Calu3 (cell line): ENCODE results near the gene RAB6D. TPM values are rescaled to one million over a fixed set of nuclear protein-coding genes. Genes with fewer than 3 reads are reported as not detected.
"Not testable (repeated sequence)": the region's sequence is repeated elsewhere in the genome, so short reads cannot be mapped to it uniquely, and the experiment has no call there.

ENCODE experiments used
- BruUV-seq: library from RNA; stranded (reverse); fragments of 400-500 nt; replicated peaks from 2 replicates; lab custom pipeline; 2021; lab: Mats Ljungman, UMichigan
- CTCF ChIA-PET: fragments of 300-600 bp; sonication (Branson Sonifier 250); formaldehyde crosslinking; loops from one replicate; lab custom pipeline; 2022; ENCODE audit warnings: antibody characterized with exemption; lab: Charles Lee
- DNase-seq: peaks from one replicate; pipeline ENCODE4 v3.0.0; 2022
- H3K27ac Mint-ChIP-seq: one replicate; pipeline ENCODE4 v1.8.0; 2022; ENCODE audit warnings: mixed read lengths; ENCODE audit not compliant: unreplicated experiment
- H3K27me3 Mint-ChIP-seq: one replicate; pipeline ENCODE4 v1.8.0; 2022; ENCODE audit warnings: mixed read lengths; ENCODE audit not compliant: unreplicated experiment
- H3K36me3 Mint-ChIP-seq: one replicate; pipeline ENCODE4 v1.8.0; 2022; ENCODE audit warnings: mild to moderate bottlenecking, moderate library complexity, mixed read lengths; ENCODE audit not compliant: insufficient read depth, unreplicated experiment
- H3K4me1 Mint-ChIP-seq: one replicate; pipeline ENCODE4 v1.8.0; 2022; ENCODE audit warnings: mild to moderate bottlenecking, low read depth, mixed read lengths; ENCODE audit not compliant: unreplicated experiment
- H3K4me3 Mint-ChIP-seq: one replicate; pipeline ENCODE4 v1.8.0; 2022; ENCODE audit warnings: mild to moderate bottlenecking, low read depth, moderate library complexity, mixed read lengths; ENCODE audit not compliant: unreplicated experiment
- H3K9me3 Mint-ChIP-seq: one replicate; pipeline ENCODE4 v1.8.0; 2022; ENCODE audit warnings: low read depth, mixed read lengths; ENCODE audit not compliant: unreplicated experiment
- intact Hi-C: fragments of 100-400 bp; cut with micrococcal nuclease; formaldehyde crosslinking; loops from one replicate; pipeline ENCODE4 v1.10.0; 2022; ENCODE audit not compliant: unreplicated experiment
- total RNA-seq: library from RNA; stranded (reverse); gene quantifications from 2 replicates; pipeline ENCODE4 v1.2.3, GENCODE V29; 2022
- TF ChIP-seq, protein P1 (sequence below): fragments of 200-600 bp; IDR thresholded peaks from one replicate; pipeline ENCODE4 v1.8.0; 2022; ENCODE audit warnings: antibody characterized with exemption; ENCODE audit not compliant: unreplicated experiment

The RAB6D gene
- total RNA-seq, 1 experiment from 2014 or later: 0.17 TPM

GRCh38 chr2:131394147-131394931 is 30.4 kb upstream of the RAB6D start:
- H3K9me3 Mint-ChIP-seq: no peaks in the 10 kb centered on the region
- peaks cover 63% of the 10 kb centered on the region for H3K27me3 Mint-ChIP-seq
- H3K4me3 Mint-ChIP-seq: peak overlapping the region; percentile 47
- CTCF ChIA-PET: no interaction called here
- no peak overlapping the region for H3K27ac Mint-ChIP-seq
- no TSS peak for BruUV-seq
- DNase-seq: peak; percentile 11
- TF ChIP-seq, protein P1, sequence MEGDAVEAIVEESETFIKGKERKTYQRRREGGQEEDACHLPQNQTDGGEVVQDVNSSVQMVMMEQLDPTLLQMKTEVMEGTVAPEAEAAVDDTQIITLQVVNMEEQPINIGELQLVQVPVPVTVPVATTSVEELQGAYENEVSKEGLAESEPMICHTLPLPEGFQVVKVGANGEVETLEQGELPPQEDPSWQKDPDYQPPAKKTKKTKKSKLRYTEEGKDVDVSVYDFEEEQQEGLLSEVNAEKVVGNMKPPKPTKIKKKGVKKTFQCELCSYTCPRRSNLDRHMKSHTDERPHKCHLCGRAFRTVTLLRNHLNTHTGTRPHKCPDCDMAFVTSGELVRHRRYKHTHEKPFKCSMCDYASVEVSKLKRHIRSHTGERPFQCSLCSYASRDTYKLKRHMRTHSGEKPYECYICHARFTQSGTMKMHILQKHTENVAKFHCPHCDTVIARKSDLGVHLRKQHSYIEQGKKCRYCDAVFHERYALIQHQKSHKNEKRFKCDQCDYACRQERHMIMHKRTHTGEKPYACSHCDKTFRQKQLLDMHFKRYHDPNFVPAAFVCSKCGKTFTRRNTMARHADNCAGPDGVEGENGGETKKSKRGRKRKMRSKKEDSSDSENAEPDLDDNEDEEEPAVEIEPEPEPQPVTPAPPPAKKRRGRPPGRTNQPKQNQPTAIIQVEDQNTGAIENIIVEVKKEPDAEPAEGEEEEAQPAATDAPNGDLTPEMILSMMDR: no peak
- H3K4me1 Mint-ChIP-seq: no peaks in the 10 kb centered on the region
- intact Hi-C loops: no loop called here
- H3K36me3 Mint-ChIP-seq: peaks cover 5% of the 10 kb centered on the region

DNA sequence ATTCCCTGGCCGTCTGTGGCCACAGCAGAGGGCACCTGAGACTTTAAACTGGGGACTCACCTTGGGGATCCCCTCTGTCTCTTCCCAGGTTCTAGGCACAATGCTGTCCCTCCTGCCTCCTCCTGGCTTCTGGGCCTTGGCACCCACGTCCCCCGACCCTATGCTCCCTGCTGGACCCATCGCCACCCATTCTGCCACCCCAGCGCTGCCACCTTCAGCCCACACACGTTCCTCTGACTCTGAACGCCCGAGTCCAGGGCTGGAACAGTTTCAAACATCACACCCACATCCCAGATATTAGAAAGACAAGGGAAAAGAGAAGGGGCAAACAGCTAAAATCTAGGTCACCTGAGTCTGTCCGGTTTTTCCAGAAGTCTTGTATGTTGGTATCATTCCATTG is 28.0 kb upstream of the RAB6D start:
- intact Hi-C loops, DNase-seq, H3K4me1 Mint-ChIP-seq, BruUV-seq, H3K36me3 Mint-ChIP-seq, H3K9me3 Mint-ChIP-seq, CTCF ChIA-PET, H3K27ac Mint-ChIP-seq, H3K4me3 Mint-ChIP-seq: not testable (repeated sequence)
- peaks cover 62% of the 10 kb centered on the region for H3K27me3 Mint-ChIP-seq

DNA sequence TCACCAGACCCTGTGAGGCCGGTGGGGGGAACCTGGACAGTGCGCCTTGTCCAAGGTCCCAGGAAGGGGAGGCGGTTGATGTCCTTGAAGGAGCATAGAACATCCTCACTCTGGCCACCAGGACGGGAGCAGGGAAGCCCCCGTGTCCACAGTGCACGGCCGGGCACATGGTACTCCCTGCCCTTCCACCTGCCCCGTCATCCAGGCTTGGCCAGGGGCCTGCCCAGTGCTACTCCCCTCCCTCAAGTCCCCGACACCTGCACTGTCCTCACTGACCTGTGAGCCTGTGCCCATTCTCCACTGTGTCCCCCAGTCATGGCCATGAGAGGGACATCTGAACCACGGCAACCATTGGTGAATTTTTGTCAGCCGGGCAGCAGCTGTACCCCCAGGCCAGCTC is 27.5 kb upstream of the RAB6D start:
- CTCF ChIA-PET, H3K4me1 Mint-ChIP-seq, H3K9me3 Mint-ChIP-seq, H3K36me3 Mint-ChIP-seq, H3K4me3 Mint-ChIP-seq, DNase-seq, H3K27ac Mint-ChIP-seq, intact Hi-C loops, BruUV-seq: not testable (repeated sequence)
- H3K27me3 Mint-ChIP-seq: peaks cover 58% of the 10 kb centered on the region

GRCh38 chr2:131390495-131391130 is 26.6 kb upstream of the RAB6D start:
- H3K36me3 Mint-ChIP-seq, H3K9me3 Mint-ChIP-seq, BruUV-seq, CTCF ChIA-PET, intact Hi-C loops, H3K4me3 Mint-ChIP-seq, DNase-seq, H3K27ac Mint-ChIP-seq, H3K4me1 Mint-ChIP-seq: not testable (repeated sequence)
- peaks cover 49% of the 10 kb centered on the region for H3K27me3 Mint-ChIP-seq

- no peak overlapping the region for H3K27ac Mint-ChIP-seq
- H3K27me3 Mint-ChIP-seq: peaks cover 44% of the 10 kb centered on the region
Measured at GRCh38 chr2:131389657-131390056, 25.7 kb upstream of the RAB6D start.

GRCh38 chr2:131388834-131389233 is 24.9 kb upstream of the RAB6D start:
- not testable (repeated sequence) for H3K4me1 Mint-ChIP-seq, DNase-seq

More at GRCh38 chr2:131389657-131390056, 25.7 kb upstream of the RAB6D start:
- TF ChIP-seq, protein P1: no peak
- Mint-ChIP-seq H3K4me3 (no peak overlapping the region), H3K9me3 (no peaks in the 10 kb centered on the region), H3K4me1 (no peaks in the 10 kb centered on the region), H3K36me3 (peaks cover 5% of the 10 kb centered on the region)
- intact Hi-C loops: no loop called here
- DNase-seq: no peak
- BruUV-seq: no TSS peak
- CTCF ChIA-PET: no interaction called here

GRCh38 chr2:131373111-131373510 is 9.1 kb upstream of the RAB6D start:
- H3K36me3 Mint-ChIP-seq, DNase-seq, CTCF ChIA-PET, H3K27ac Mint-ChIP-seq, H3K27me3 Mint-ChIP-seq, H3K4me3 Mint-ChIP-seq, intact Hi-C loops, BruUV-seq, H3K9me3 Mint-ChIP-seq, H3K4me1 Mint-ChIP-seq: not testable (repeated sequence)

More at GRCh38 chr2:131388834-131389233, 24.9 kb upstream of the RAB6D start:
- intact Hi-C loops, CTCF ChIA-PET, H3K27ac Mint-ChIP-seq, H3K4me3 Mint-ChIP-seq, BruUV-seq, H3K9me3 Mint-ChIP-seq, H3K36me3 Mint-ChIP-seq: not testable (repeated sequence)
- H3K27me3 Mint-ChIP-seq: peaks cover 36% of the 10 kb centered on the region
